Measurements from ENCODE around the gene LMO1.

The LMO1 gene

GRCh38 chr11:8261921-8262551 is 1.6 kb downstream of the LMO1 start:
- H3K27ac Mint-ChIP-seq = no peak overlapping the region
- no peaks in the 10 kb centered on the region for H3K36me3 Mint-ChIP-seq
- no peaks in the 10 kb centered on the region for H3K9me3 Mint-ChIP-seq (ENCODE audit: low read depth)
- peaks cover 7% of the 10 kb centered on the region for H3K4me1 Mint-ChIP-seq (ENCODE audit: low read depth)
- peak overlapping the region; percentile 63 for H3K4me3 Mint-ChIP-seq
- H3K27me3 Mint-ChIP-seq = peaks cover 29% of the 10 kb centered on the region

GRCh38 chr11:8261291-8261690 is 2.4 kb downstream of the LMO1 start:
- H3K27me3 Mint-ChIP-seq = peaks cover 24% of the 10 kb centered on the region
- no peaks in the 10 kb centered on the region for H3K9me3 Mint-ChIP-seq (ENCODE audit: low read depth)
- H3K27ac Mint-ChIP-seq = no peak overlapping the region
- no peak overlapping the region for H3K4me3 Mint-ChIP-seq
- H3K36me3 Mint-ChIP-seq = no peaks in the 10 kb centered on the region
- peaks cover 7% of the 10 kb centered on the region for H3K4me1 Mint-ChIP-seq (ENCODE audit: low read depth)

- H3K4me1 Mint-ChIP-seq (ENCODE audit: low read depth) = peaks cover 7% of the 10 kb centered on the region
- peaks cover 19% of the 10 kb centered on the region for H3K27me3 Mint-ChIP-seq
Observed at GRCh38 chr11:8260202-8260966, 3.3 kb downstream of the LMO1 start.

GRCh38 chr11:8259306-8259959 is 4.2 kb downstream of the LMO1 start:
- H3K27me3 Mint-ChIP-seq = peaks cover 17% of the 10 kb centered on the region
- no peak overlapping the region for H3K4me3 Mint-ChIP-seq
- H3K36me3 Mint-ChIP-seq = no peaks in the 10 kb centered on the region
- H3K4me1 Mint-ChIP-seq (ENCODE audit: low read depth) = peaks cover 7% of the 10 kb centered on the region
- H3K27ac Mint-ChIP-seq = no peak overlapping the region
- H3K9me3 Mint-ChIP-seq (ENCODE audit: low read depth) = no peaks in the 10 kb centered on the region

More at GRCh38 chr11:8260202-8260966, 3.3 kb downstream of the LMO1 start:
- no peaks in the 10 kb centered on the region for H3K36me3 Mint-ChIP-seq
- no peak overlapping the region for H3K27ac Mint-ChIP-seq
- H3K9me3 Mint-ChIP-seq (ENCODE audit: low read depth) = no peaks in the 10 kb centered on the region
- no peak overlapping the region for H3K4me3 Mint-ChIP-seq

- Mint-ChIP-seq H3K4me1 (ENCODE audit: low read depth) (peaks cover 3% of the 10 kb centered on the region), H3K27ac (no peak overlapping the region), H3K27me3 (peaks cover 14% of the 10 kb centered on the region), H3K9me3 (ENCODE audit: low read depth) (no peaks in the 10 kb centered on the region), H3K36me3 (no peaks in the 10 kb centered on the region), H3K4me3 (no peak overlapping the region)
Observed at GRCh38 chr11:8258784-8259183, 4.9 kb downstream of the LMO1 start.

GRCh38 chr11:8258289-8258688 is 5.4 kb downstream of the LMO1 start:
- Mint-ChIP-seq H3K9me3 (ENCODE audit: low read depth) (no peaks in the 10 kb centered on the region), H3K4me1 (ENCODE audit: low read depth) (no peaks in the 10 kb centered on the region), H3K27ac (no peak overlapping the region), H3K27me3 (peaks cover 11% of the 10 kb centered on the region), H3K4me3 (no peak overlapping the region), H3K36me3 (no peaks in the 10 kb centered on the region)

GRCh38 chr11:8257003-8257664 is 6.5 kb downstream of the LMO1 start:
- Mint-ChIP-seq H3K36me3 (no peaks in the 10 kb centered on the region), H3K27me3 (peaks cover 11% of the 10 kb centered on the region), H3K27ac (no peak overlapping the region)

GRCh38 chr11:8256271-8257002 is 7.2 kb downstream of the LMO1 start:
- H3K4me1 Mint-ChIP-seq (ENCODE audit: low read depth) = no peaks in the 10 kb centered on the region
- no peaks in the 10 kb centered on the region for H3K36me3 Mint-ChIP-seq
- peaks cover 4% of the 10 kb centered on the region for H3K27me3 Mint-ChIP-seq
- H3K9me3 Mint-ChIP-seq (ENCODE audit: low read depth) = no peaks in the 10 kb centered on the region
- H3K4me3 Mint-ChIP-seq = no peak overlapping the region
- no peak overlapping the region for H3K27ac Mint-ChIP-seq

More at GRCh38 chr11:8257003-8257664, 6.5 kb downstream of the LMO1 start:
- Mint-ChIP-seq H3K9me3 (ENCODE audit: low read depth) (no peaks in the 10 kb centered on the region), H3K4me1 (ENCODE audit: low read depth) (no peaks in the 10 kb centered on the region), H3K4me3 (no peak overlapping the region)

- Mint-ChIP-seq H3K4me1 (ENCODE audit: low read depth) (no peaks in the 10 kb centered on the region), H3K27me3 (no peaks in the 10 kb centered on the region), H3K9me3 (ENCODE audit: low read depth) (no peaks in the 10 kb centered on the region), H3K36me3 (no peaks in the 10 kb centered on the region), H3K27ac (no peak overlapping the region), H3K4me3 (no peak overlapping the region)
Observed at GRCh38 chr11:8253566-8253965, 10.1 kb downstream of the LMO1 start.

GRCh38 chr11:8252946-8253345 is 10.7 kb downstream of the LMO1 start:
- H3K27ac Mint-ChIP-seq = no peak overlapping the region
- peaks cover 4% of the 10 kb centered on the region for H3K27me3 Mint-ChIP-seq
- no peaks in the 10 kb centered on the region for H3K4me1 Mint-ChIP-seq (ENCODE audit: low read depth)
- no peaks in the 10 kb centered on the region for H3K36me3 Mint-ChIP-seq
- H3K9me3 Mint-ChIP-seq (ENCODE audit: low read depth) = no peaks in the 10 kb centered on the region
- no peak overlapping the region for H3K4me3 Mint-ChIP-seq

- H3K4me1 Mint-ChIP-seq (ENCODE audit: low read depth) = no peaks in the 10 kb centered on the region
- H3K36me3 Mint-ChIP-seq = no peaks in the 10 kb centered on the region
- H3K9me3 Mint-ChIP-seq (ENCODE audit: low read depth) = no peaks in the 10 kb centered on the region
- no peak overlapping the region for H3K27ac Mint-ChIP-seq
- peaks cover 4% of the 10 kb centered on the region for H3K27me3 Mint-ChIP-seq
- no peak overlapping the region for H3K4me3 Mint-ChIP-seq
Observed at GRCh38 chr11:8252388-8252787, 11.3 kb downstream of the LMO1 start.

- H3K4me1 Mint-ChIP-seq (ENCODE audit: low read depth) = no peaks in the 10 kb centered on the region
- H3K4me3 Mint-ChIP-seq = no peak overlapping the region
- no peaks in the 10 kb centered on the region for H3K36me3 Mint-ChIP-seq
- H3K27ac Mint-ChIP-seq = no peak overlapping the region
- H3K9me3 Mint-ChIP-seq (ENCODE audit: low read depth) = no peaks in the 10 kb centered on the region
- H3K27me3 Mint-ChIP-seq = peaks cover 5% of the 10 kb centered on the region
Observed at GRCh38 chr11:8251616-8252295, 11.9 kb downstream of the LMO1 start.

GRCh38 chr11:8250981-8251615 is 12.6 kb downstream of the LMO1 start:
- Mint-ChIP-seq H3K27ac (no peak overlapping the region), H3K9me3 (ENCODE audit: low read depth) (no peaks in the 10 kb centered on the region), H3K4me3 (no peak overlapping the region), H3K36me3 (no peaks in the 10 kb centered on the region), H3K4me1 (ENCODE audit: low read depth) (no peaks in the 10 kb centered on the region), H3K27me3 (peaks cover 5% of the 10 kb centered on the region)

- Mint-ChIP-seq H3K4me3 (no peak overlapping the region), H3K27ac (no peak overlapping the region), H3K36me3 (no peaks in the 10 kb centered on the region), H3K9me3 (ENCODE audit: low read depth) (no peaks in the 10 kb centered on the region), H3K4me1 (ENCODE audit: low read depth) (no peaks in the 10 kb centered on the region), H3K27me3 (peaks cover 7% of the 10 kb centered on the region)
Observed at GRCh38 chr11:8250434-8250833, 13.2 kb downstream of the LMO1 start.
